HG03565 (cell line): ENCODE measurements around the gene SRP72.
"Not testable (repeated sequence)": the region's sequence is repeated elsewhere in the genome, so short reads cannot be mapped to it uniquely, and the experiment has no call there.

Experiments used
- ATAC-seq: cut with Tn5 transposase; IDR thresholded peaks from one replicate; pipeline ENCODE4 v1.9.1; 2021; ENCODE audit warnings: mild to moderate bottlenecking, moderate library complexity; ENCODE audit not compliant: unreplicated experiment

The SRP72 gene

GRCh38 chr4:56467284-56468096 is at the start of gene SRP72:
TSS of gene SRP72 (plus strand) at chr4:56467617. CDS start at chr4:56467636, 19 bp downstream.
- peak; percentile 78 for ATAC-seq

GRCh38 chr4:56424176-56424575 is 43.2 kb upstream of the SRP72 start:
- no peak for ATAC-seq

GRCh38 chr4:56424697-56425514 is 42.5 kb upstream of the SRP72 start:
- no peak for ATAC-seq

- no peak for ATAC-seq
These were observed 41.9 kb upstream of the SRP72 start for GRCh38 chr4:56425518-56425917.

GRCh38 chr4:56426273-56426672 is 41.1 kb upstream of the SRP72 start:
- peak; percentile 63 for ATAC-seq

GRCh38 chr4:56427179-56427578 is 40.2 kb upstream of the SRP72 start:
- no peak for ATAC-seq

GRCh38 chr4:56430203-56430602 is 37.2 kb upstream of the SRP72 start:
- no peak for ATAC-seq

- no peak for ATAC-seq
These were observed 34.1 kb upstream of the SRP72 start for GRCh38 chr4:56433280-56433679.

- no peak for ATAC-seq
These were observed 32.7 kb upstream of the SRP72 start for GRCh38 chr4:56434599-56435139.

GRCh38 chr4:56435140-56435926 is 32.1 kb upstream of the SRP72 start, which contains the start of gene PPAT:
TSS of gene PPAT (minus strand) at chr4:56435615. CDS start at chr4:56435477, 138 bp downstream.
- peak; percentile 66 for ATAC-seq

- ATAC-seq, result no peak
These were observed 28.7 kb upstream of the SRP72 start for GRCh38 chr4:56438766-56439165.

- no peak for ATAC-seq
These were observed 26.4 kb upstream of the SRP72 start for GRCh38 chr4:56440983-56441382.

- no peak for ATAC-seq
These were observed 22.7 kb upstream of the SRP72 start for GRCh38 chr4:56444719-56445118.

- no peak for ATAC-seq
These were observed 21.7 kb upstream of the SRP72 start for GRCh38 chr4:56445699-56446098.

GRCh38 chr4:56448301-56448700 is 19.1 kb upstream of the SRP72 start:
- no peak for ATAC-seq

GRCh38 chr4:56449475-56449874 is 17.9 kb upstream of the SRP72 start:
- not testable (repeated sequence) for ATAC-seq

GRCh38 chr4:56450342-56450741 is 17.1 kb upstream of the SRP72 start:
- ATAC-seq, result no peak

GRCh38 chr4:56460085-56460484 is 7.3 kb upstream of the SRP72 start:
- no peak for ATAC-seq

GRCh38 chr4:56462157-56462556 is 5.3 kb upstream of the SRP72 start:
- no peak for ATAC-seq

GRCh38 chr4:56463711-56464110 is 3.7 kb upstream of the SRP72 start:
- no peak for ATAC-seq

- no peak for ATAC-seq
These were observed 2.8 kb upstream of the SRP72 start for GRCh38 chr4:56464581-56464980.
